NCI-H2227 treated with DMSO at 0.1 percent for 48 hours (cell line): Measurements from ENCODE around the gene CACUL1.

Experiments
- DNase-seq: peaks from one replicate; lab custom pipeline; 2025; lab: John Stamatoyannopoulos, UW

The CACUL1 gene

GRCh38 chr10:118638680-118639079 lies 116.1 kb downstream of the CACUL1 start:
- DNase-seq: no peak

GRCh38 chr10:118635674-118636402 lies 118.9 kb downstream of the CACUL1 start:
- DNase-seq: no peak

- no peak for DNase-seq
Observed at GRCh38 chr10:118633786-118634185, 121.0 kb downstream of the CACUL1 start.

- DNase-seq: no peak
Observed at GRCh38 chr10:118629211-118629610, 125.6 kb downstream of the CACUL1 start.

- no peak for DNase-seq
Observed at GRCh38 chr10:118628397-118628796, 126.4 kb downstream of the CACUL1 start.

GRCh38 chr10:118626953-118627352 lies 127.8 kb downstream of the CACUL1 start:
- no peak for DNase-seq
